B cell (primary cell): ENCODE data around the gene HERC4.

Experiments used
- CTCF ChIP-seq: fragments of 200-600 bp; IDR thresholded peaks from one replicate; pipeline ENCODE4 v1.8.0; 2022; ENCODE audit warnings: antibody characterized with exemption, mild to moderate bottlenecking
- EZH2 ChIP-seq: IDR thresholded peaks from 2 replicates; pipeline ENCODE4 v1.6.1; 2012; ENCODE audit warnings: borderline replicate concordance, low read depth, mild to moderate bottlenecking, moderate library complexity, low read length; ENCODE audit not compliant: insufficient read depth, poor library complexity, severe bottlenecking

DNA sequence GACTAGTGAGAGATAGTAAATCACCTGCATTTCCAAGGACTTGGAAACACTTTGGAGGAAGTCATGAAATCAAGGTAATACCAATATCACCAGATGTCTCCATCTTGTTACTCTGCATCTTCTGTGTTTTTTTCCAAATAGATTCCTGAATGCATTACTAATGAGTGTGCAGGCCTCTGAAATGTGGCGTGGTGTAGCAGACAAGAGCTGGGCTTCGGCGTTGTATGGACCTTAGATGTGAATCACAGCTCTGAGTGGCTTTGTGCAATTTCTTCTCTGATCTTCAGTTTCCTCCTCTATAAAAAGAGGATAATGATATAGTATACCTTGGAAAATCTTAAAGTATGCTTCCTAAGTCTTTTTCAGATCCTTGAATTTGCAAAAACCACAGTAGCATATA, 24.7 kb upstream of the HERC4 start:
- no peak for TF ChIP-seq CTCF
- no peak for TF ChIP-seq EZH2
